OCI-LY1 (cell line): ENCODE data around the gene ACSM5.

Experiments
- CTCF ChIP-seq: fragments of 200-600 bp; sonication (generic), shearing (Covaris generic); IDR thresholded peaks from 2 replicates; pipeline ENCODE4 v1.5.1; 2017; ENCODE audit warnings: mild to moderate bottlenecking, antibody characterized with exemption, low read length, moderate library complexity, mixed read lengths
- EZH2 ChIP-seq: fragments of 200-600 bp; sonication (generic), shearing (Covaris generic); IDR thresholded peaks from 2 replicates; pipeline ENCODE4 v1.8.0; 2017; ENCODE audit warnings: borderline replicate concordance, mixed run types, mild to moderate bottlenecking, antibody characterized with exemption, low read length, moderate library complexity, mixed read lengths

- no peak for TF ChIP-seq CTCF
- no peak for TF ChIP-seq EZH2
These were observed 7.8 kb upstream of the ACSM5 start for GRCh38 chr16:20401475-20402016.
